Osteoblast (primary cell): ENCODE results near the gene DET1. TPM values are rescaled to one million over a fixed set of nuclear protein-coding genes. Genes with fewer than 3 reads are reported as not detected.

Source experiments
- DNase-seq: peaks from one replicate; pipeline ENCODE4 v3.0.0; 2011; ENCODE audit warnings: low spot score, mixed read lengths; ENCODE audit not compliant: insufficient read length; ENCODE audit errors: missing footprints
- H2AFZ ChIP-seq: 2 replicates; pipeline ENCODE4 v1.6.0; 2011; ENCODE audit warnings: mild to moderate bottlenecking, low read length
- H3K27ac ChIP-seq: 2 replicates; pipeline ENCODE4 v1.5.1; 2011; ENCODE audit warnings: mild to moderate bottlenecking, low read depth, low read length, moderate library complexity
- H3K27me3 ChIP-seq: 2 replicates; pipeline ENCODE4 v1.6.0; 2012; ENCODE audit warnings: mild to moderate bottlenecking, control low read depth, inconsistent platforms, low read length, moderate library complexity; ENCODE audit not compliant: insufficient read depth
- H3K36me3 ChIP-seq: 2 replicates; pipeline ENCODE4 v1.5.1; 2011; ENCODE audit warnings: mild to moderate bottlenecking, low read length, control low read depth, moderate library complexity; ENCODE audit not compliant: insufficient read depth
- H3K4me1 ChIP-seq: 2 replicates; pipeline ENCODE4 v1.5.1; 2011; ENCODE audit warnings: mild to moderate bottlenecking, low read length, control low read depth, moderate library complexity; ENCODE audit not compliant: insufficient read depth
- H3K4me2 ChIP-seq: 2 replicates; pipeline ENCODE4 v1.6.0; 2011; ENCODE audit warnings: mild to moderate bottlenecking, low read length; ENCODE audit not compliant: insufficient read depth
- H3K4me3 ChIP-seq: fragments of 200-600 bp; sonication (generic); 3 replicates; pipeline ENCODE4 v1.5.1; 2012; ENCODE audit warnings: mild to moderate bottlenecking, low read length, inconsistent platforms; ENCODE audit not compliant: insufficient read depth
- H3K79me2 ChIP-seq: 2 replicates; pipeline ENCODE4 v1.6.0; 2012; ENCODE audit warnings: mild to moderate bottlenecking, low read length, control low read depth, inconsistent platforms; ENCODE audit not compliant: insufficient read depth
- H3K9me3 ChIP-seq: 2 replicates; pipeline ENCODE4 v1.5.1; 2011; ENCODE audit warnings: low read depth, low read length, control low read depth
- H4K20me1 ChIP-seq: 2 replicates; pipeline ENCODE4 v1.6.0; 2012; ENCODE audit warnings: mild to moderate bottlenecking, low read length, control low read depth; ENCODE audit not compliant: insufficient read depth
- CTCF ChIP-seq: IDR thresholded peaks from 2 replicates; pipeline ENCODE4 v1.5.1; 2011; ENCODE audit warnings: mild to moderate bottlenecking, low read depth, low read length, moderate library complexity; ENCODE audit errors: extremely low read depth
- total RNA-seq: library from RNA; depleted of rRNA; stranded (reverse); fragments of >200 nt; gene quantifications from 2 replicates; pipeline ENCODE4 v1.2.3, GENCODE V29; 2012

Gene DET1
- total RNA-seq, 1 donor = 7.6 TPM

GRCh38 chr15:88571852-88572259 lies 25.4 kb upstream of the DET1 start:
- H3K4me3 ChIP-seq = no peak overlapping the region
- H3K79me2 ChIP-seq = no peaks in the 10 kb centered on the region
- no peak overlapping the region for H3K27ac ChIP-seq
- DNase-seq = no peak
- TF ChIP-seq CTCF = no peak
- H3K4me2 ChIP-seq = no peak overlapping the region
- no peak overlapping the region for H2AFZ ChIP-seq
- H4K20me1 ChIP-seq = no peaks in the 10 kb centered on the region
- no peaks in the 10 kb centered on the region for H3K9me3 ChIP-seq
- H3K4me1 ChIP-seq = no peaks in the 10 kb centered on the region
- no peaks in the 10 kb centered on the region for H3K36me3 ChIP-seq
- H3K27me3 ChIP-seq = no peaks in the 10 kb centered on the region

- no peak for TF ChIP-seq CTCF
- no peaks in the 10 kb centered on the region for H3K4me1 ChIP-seq
These were observed 24.8 kb upstream of the DET1 start for GRCh38 chr15:88571153-88571851.

GRCh38 chr15:88568589-88568988 lies 22.1 kb upstream of the DET1 start:
- DNase-seq = no peak
- no peaks in the 10 kb centered on the region for H3K36me3 ChIP-seq
- H3K27ac ChIP-seq = no peak overlapping the region
- no peak for TF ChIP-seq CTCF
- H2AFZ ChIP-seq = no peak overlapping the region
- H3K27me3 ChIP-seq = peaks cover 4% of the 10 kb centered on the region
- no peak overlapping the region for H3K4me2 ChIP-seq
- no peak overlapping the region for H3K4me3 ChIP-seq
- H3K4me1 ChIP-seq = no peaks in the 10 kb centered on the region
- no peaks in the 10 kb centered on the region for H3K79me2 ChIP-seq
- no peaks in the 10 kb centered on the region for H3K9me3 ChIP-seq
- no peaks in the 10 kb centered on the region for H4K20me1 ChIP-seq

More at GRCh38 chr15:88571153-88571851, 24.8 kb upstream of the DET1 start:
- H3K9me3 ChIP-seq = no peaks in the 10 kb centered on the region
- H3K36me3 ChIP-seq = no peaks in the 10 kb centered on the region
- no peaks in the 10 kb centered on the region for H3K27me3 ChIP-seq
- no peak for DNase-seq
- H2AFZ ChIP-seq = no peak overlapping the region
- no peak overlapping the region for H3K4me2 ChIP-seq
- H4K20me1 ChIP-seq = no peaks in the 10 kb centered on the region
- H3K27ac ChIP-seq = no peak overlapping the region
- H3K4me3 ChIP-seq = no peak overlapping the region
- H3K79me2 ChIP-seq = no peaks in the 10 kb centered on the region

GRCh38 chr15:88564741-88565140 lies 18.3 kb upstream of the DET1 start:
- no peak for DNase-seq
- no peaks in the 10 kb centered on the region for H3K9me3 ChIP-seq
- H4K20me1 ChIP-seq = no peaks in the 10 kb centered on the region
- no peak overlapping the region for H3K27ac ChIP-seq
- no peak overlapping the region for H3K4me3 ChIP-seq
- H3K4me1 ChIP-seq = no peaks in the 10 kb centered on the region
- no peaks in the 10 kb centered on the region for H3K79me2 ChIP-seq
- no peak overlapping the region for H3K4me2 ChIP-seq
- no peak overlapping the region for H2AFZ ChIP-seq
- peaks cover 4% of the 10 kb centered on the region for H3K27me3 ChIP-seq
- no peaks in the 10 kb centered on the region for H3K36me3 ChIP-seq
- no peak for TF ChIP-seq CTCF
